ENCODE measurements around the gene NBPF1.
"Not testable (repeated sequence)": the region's sequence is repeated elsewhere in the genome, so short reads cannot be mapped to it uniquely, and the experiment has no call there.

Gene NBPF1

GRCh38 chr1:16613185-16614147 lies at the start of gene NBPF1:
TSS of gene NBPF1 (minus strand) at chr1:16613564.
- peak; percentile 91 for DNase-seq (ENCODE audit: low read depth)

- DNase-seq (ENCODE audit: low read depth) = not testable (repeated sequence)
These were observed 44.9 kb upstream of the NBPF1 start for GRCh38 chr1:16658234-16658633.

GRCh38 chr1:16656981-16657683 lies 43.8 kb upstream of the NBPF1 start:
- not testable (repeated sequence) for DNase-seq (ENCODE audit: low read depth)

GRCh38 chr1:16656574-16656973 lies 43.2 kb upstream of the NBPF1 start:
- DNase-seq (ENCODE audit: low read depth) = not testable (repeated sequence)

GRCh38 chr1:16651560-16651959 lies 38.2 kb upstream of the NBPF1 start:
- DNase-seq (ENCODE audit: low read depth) = not testable (repeated sequence)

- DNase-seq (ENCODE audit: low read depth) = not testable (repeated sequence)
These were observed 36.6 kb upstream of the NBPF1 start for GRCh38 chr1:16649960-16650359.

GRCh38 chr1:16649390-16649789 lies 36.0 kb upstream of the NBPF1 start:
- not testable (repeated sequence) for DNase-seq (ENCODE audit: low read depth)

GRCh38 chr1:16648756-16649155 lies 35.4 kb upstream of the NBPF1 start:
- DNase-seq (ENCODE audit: low read depth) = not testable (repeated sequence)

- DNase-seq (ENCODE audit: low read depth) = not testable (repeated sequence)
These were observed 34.9 kb upstream of the NBPF1 start for GRCh38 chr1:16648250-16648649.

GRCh38 chr1:16647179-16648176 lies 34.1 kb upstream of the NBPF1 start:
- DNase-seq (ENCODE audit: low read depth) = not testable (repeated sequence)

- not testable (repeated sequence) for DNase-seq (ENCODE audit: low read depth)
These were observed 33.4 kb upstream of the NBPF1 start for GRCh38 chr1:16646716-16647115.

- not testable (repeated sequence) for DNase-seq (ENCODE audit: low read depth)
These were observed 32.8 kb upstream of the NBPF1 start for GRCh38 chr1:16646061-16646664.

GRCh38 chr1:16645271-16646060 lies 32.1 kb upstream of the NBPF1 start:
- not testable (repeated sequence) for DNase-seq (ENCODE audit: low read depth)

- DNase-seq (ENCODE audit: low read depth) = peak; percentile 100
These were observed 31.3 kb upstream of the NBPF1 start for GRCh38 chr1:16644482-16645270.

GRCh38 chr1:16644193-16644481 lies 30.8 kb upstream of the NBPF1 start:
- DNase-seq (ENCODE audit: low read depth) = no peak

- not testable (repeated sequence) for DNase-seq (ENCODE audit: low read depth)
These were observed 30.3 kb upstream of the NBPF1 start for GRCh38 chr1:16643476-16644192.

GRCh38 chr1:16643001-16643411 lies 29.6 kb upstream of the NBPF1 start:
- DNase-seq (ENCODE audit: low read depth) = not testable (repeated sequence)

GRCh38 chr1:16642025-16642966 lies 28.9 kb upstream of the NBPF1 start:
- DNase-seq (ENCODE audit: low read depth) = not testable (repeated sequence)
